SIG-M5 treated with dmso at 0.1 percent for 504 hours (cell line): Measurements from ENCODE around the gene AACS.
A peak's percentile ranks its signal among the peaks of the same experiment; 100 is the strongest.

Source experiments
- DNase-seq: peaks from one replicate; lab custom pipeline; 2025; ENCODE audit not compliant: unreplicated experiment; lab: John Stamatoyannopoulos, UW

The AACS gene

DNA sequence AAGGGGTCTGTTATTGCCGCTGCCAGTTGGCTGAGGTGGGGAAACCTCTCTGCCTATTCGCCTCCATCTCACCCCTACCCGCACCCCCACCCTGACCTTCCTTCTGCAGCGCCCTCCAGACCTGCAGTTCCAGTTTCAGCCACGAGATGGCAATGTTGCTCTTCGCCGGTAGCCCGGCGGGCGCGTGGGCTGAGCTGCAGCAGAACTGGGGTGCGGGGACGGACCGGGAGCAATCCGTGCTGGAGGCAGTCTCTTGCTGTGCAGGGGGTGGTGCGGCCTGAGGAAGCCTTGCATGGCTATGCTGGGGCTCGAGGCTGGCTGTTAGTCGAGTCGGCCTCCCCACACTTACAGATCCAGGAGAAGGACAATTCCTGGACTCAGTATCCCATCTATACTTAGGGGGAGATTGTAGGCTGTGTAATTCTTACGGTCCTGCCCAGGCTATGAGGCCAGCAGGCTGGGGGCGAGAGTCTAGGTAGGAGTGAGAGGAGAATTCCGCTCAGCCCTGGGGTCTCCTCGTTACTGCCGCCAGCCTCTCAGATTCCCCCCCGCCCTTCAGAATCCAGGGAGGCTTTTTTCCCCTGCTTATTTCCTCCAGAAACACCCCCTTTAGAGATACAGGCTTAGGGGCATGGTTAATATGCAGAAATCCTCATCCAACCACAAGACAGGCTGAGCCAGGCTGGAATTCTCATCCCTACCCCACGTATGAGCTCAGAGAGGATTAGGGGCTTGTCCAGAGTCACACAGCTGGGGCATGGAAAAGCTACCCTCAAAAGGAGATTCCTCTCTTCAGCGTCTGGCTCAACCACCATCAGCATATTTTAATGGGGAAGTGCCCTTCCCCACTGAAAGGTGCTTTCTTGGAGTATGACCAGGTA lies 118.2 kb downstream of the AACS start:
- DNase-seq, result peak; percentile 68

GRCh38 chr12:125184213-125184967 lies 119.2 kb downstream of the AACS start:
- no peak for DNase-seq

DNA sequence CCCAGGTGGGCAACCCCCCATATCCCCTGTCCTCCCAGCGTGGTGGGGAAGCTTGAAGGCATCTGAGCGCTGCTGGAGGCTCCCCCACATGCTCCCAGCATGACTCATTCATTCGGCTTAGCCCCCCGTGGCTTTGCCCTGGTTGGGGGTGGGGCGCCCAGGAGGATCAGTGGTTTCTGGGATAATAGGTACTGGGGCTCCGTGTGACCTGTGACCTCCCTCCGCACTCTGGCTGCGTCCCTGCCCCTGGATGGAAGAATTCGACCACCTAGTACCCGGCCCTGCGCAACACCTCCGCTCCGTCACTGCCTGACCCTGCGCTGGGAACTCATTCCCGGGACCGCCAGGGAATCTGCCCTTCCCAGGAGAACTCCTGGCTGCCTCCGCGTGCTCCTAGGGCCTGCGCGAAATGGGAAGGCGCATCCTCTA lies 120.1 kb downstream of the AACS start:
- no peak for DNase-seq

DNA sequence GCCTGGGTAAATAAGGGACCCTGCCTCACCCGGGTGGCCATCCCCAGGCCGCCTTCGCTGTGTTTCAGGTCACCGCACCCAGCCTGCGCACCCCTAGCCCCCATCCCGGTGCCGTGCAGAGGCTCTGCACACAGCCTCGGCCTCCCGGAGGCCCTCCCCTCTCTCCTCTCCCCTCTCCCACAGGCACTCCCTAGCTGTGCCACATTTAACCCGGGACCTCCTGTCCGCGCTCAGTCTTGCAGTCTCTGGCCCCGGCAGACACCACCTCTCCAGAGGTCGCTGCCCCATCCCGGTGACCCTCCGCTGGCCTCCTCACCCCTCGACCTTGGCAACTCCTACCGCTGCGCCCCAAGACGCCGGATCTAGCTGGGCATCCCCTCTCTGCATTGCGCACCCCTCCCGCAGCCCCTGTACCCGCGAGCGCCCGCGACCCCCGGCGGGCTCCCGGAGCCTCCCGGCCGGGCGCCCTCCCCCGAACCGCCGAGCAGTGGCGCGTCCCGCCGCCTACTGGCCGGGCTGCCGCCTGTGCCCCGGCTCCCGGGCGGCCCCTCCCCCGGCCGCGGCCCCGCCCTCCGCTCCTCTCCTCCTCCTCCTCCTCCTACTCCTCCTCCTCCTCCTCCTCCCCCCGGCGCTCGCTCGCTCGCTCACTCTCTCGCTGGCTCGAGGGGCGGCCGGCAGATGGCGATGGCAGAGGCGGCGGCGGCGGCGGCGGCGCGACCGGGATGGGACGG lies 120.7 kb downstream of the AACS start, which contains the start of gene TMEM132B:
Gene TMEM132B, plus strand, starts transcription at position 647 of the 731 bp plus-strand sequence.
- DNase-seq, result peak; percentile 69

DNA sequence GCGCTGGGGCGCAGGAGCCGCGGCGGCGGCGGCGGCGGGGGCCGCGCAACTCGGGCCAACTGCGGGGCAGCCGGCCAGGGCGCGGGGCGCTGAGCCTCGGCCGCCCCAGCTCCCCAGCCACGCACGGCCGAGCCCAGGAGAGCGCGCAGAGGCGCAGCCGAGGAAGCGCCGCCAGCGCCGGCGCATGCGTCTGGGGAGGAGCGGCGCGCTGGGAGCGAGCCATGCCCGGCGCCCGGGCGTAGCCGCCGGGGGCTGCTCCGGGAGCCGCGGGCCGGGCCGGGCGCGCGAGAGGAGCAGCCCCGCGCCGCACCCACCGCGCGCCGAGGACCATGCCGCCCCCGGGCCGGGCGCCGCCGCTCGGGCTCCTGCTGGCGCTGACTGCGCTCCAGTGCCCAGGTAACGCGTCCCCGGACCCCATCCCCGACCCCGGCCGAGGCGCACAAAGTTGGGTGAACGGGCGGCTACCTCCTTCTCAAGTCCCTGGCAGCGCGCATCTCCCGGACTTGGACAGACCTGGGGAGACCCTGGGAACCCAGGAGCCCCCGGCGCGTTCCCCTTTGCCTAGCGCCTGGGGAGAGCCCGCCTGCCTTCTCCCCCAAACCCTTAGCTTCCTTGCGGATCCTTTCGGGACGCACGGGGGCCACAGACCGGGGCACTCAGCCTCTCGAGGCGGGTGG lies 121.4 kb downstream of the AACS start:
- no peak for DNase-seq

DNA sequence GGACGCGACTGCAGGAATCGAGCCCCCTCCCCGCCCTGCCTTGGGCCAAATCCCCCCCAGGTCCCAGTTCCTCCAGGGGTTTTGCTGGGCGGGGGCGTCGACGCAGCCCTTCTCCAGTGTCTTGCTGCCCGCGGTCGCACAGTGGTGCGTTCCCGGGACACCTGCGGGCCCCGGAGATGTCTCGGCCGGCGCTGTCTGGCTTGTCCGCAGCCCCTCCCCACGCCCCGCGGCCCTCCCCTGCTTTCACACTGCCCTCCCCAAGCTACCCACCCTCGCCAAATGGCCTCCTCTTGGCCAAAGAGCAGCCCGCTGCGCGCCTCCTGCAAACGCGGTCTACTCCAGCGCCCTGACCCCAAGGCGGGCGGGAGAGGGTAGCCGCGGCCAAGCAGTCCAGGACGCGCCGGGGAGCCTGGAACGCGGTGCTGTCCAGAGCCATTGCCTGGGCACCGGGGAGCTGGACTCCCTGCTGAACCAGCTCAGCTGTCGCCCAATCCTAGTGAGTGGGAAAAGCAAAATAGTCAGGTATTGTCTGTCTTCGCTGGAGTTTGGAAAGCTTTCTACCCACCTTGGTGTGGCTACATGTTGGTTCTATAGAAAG lies 122.0 kb downstream of the AACS start:
- DNase-seq, result no peak

- DNase-seq, result no peak
These were observed 122.8 kb downstream of the AACS start for GRCh38 chr12:125187780-125188741.

- no peak for DNase-seq
These were observed 123.8 kb downstream of the AACS start for GRCh38 chr12:125189015-125189414.

GRCh38 chr12:125189502-125189901 lies 124.3 kb downstream of the AACS start:
- DNase-seq, result no peak

GRCh38 chr12:125191361-125192087 lies 126.3 kb downstream of the AACS start:
- DNase-seq, result no peak

DNA sequence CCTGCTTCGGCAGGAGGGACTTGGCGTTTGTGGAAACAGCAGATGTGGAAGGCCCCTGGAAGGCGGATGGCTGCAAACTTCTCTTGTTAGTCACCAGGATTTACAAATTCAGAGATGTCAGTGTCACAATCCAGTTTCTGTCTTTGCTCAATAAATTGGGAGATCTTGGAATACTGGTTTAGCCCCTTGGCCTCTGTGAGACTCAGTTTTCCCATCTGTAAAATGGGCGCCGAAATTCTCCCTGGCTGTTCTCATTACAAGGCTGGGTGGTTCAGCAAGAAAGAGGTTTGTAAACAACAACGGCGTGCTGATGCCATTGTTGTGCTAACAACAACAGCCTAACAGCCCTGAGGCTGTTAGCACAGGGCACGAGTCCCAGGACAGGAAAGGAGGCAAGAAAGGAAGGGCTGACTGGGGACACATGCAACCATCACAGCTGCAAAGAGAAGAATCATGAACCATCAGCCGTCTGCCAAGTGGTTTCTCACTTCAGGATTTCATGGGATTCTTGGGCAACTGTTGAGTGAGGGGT lies 127.5 kb downstream of the AACS start:
- DNase-seq, result no peak
